Liver (tissue), 9 donors: Measurements from ENCODE around the gene GPR55. TPM values are rescaled to one million over a fixed set of nuclear protein-coding genes. Genes with fewer than 3 reads are reported as not detected.

Source experiments
- DNase-seq: peaks from one replicate; pipeline ENCODE4 v3.0.0-alpha.2; 2017; ENCODE audit warnings: low spot score
- H3K27ac ChIP-seq, 2 donors: one replicate each; pipeline ENCODE4 v1.7.0; 2013; ENCODE audit warnings: inconsistent platforms in 2 of 2, low read length in 2 of 2, control low read depth in 1 of 2, low read depth in 1 of 2, mild to moderate bottlenecking in 1 of 2
- H3K27me3 ChIP-seq, 4 donors: one replicate each; pipeline versions ENCODE4 v1.6.1 to v1.7.0; 2013; ENCODE audit warnings: low read length in 3 of 4, inconsistent platforms in 1 of 4, mild to moderate bottlenecking in 1 of 4, moderate library complexity in 1 of 4; ENCODE audit not compliant: control insufficient read depth in 4 of 4, insufficient read depth in 4 of 4
- H3K36me3 ChIP-seq, 4 donors: one replicate each; pipeline versions ENCODE4 v1.6.1 to v1.7.0; 2013; ENCODE audit warnings: low read length in 3 of 4, mild to moderate bottlenecking in 3 of 4, low read depth in 1 of 4, moderate library complexity in 1 of 4; ENCODE audit not compliant: control insufficient read depth in 4 of 4, insufficient read depth in 3 of 4
- H3K4me1 ChIP-seq, 4 donors: one replicate each; pipeline versions ENCODE4 v1.6.1 to v1.7.0; 2013; ENCODE audit warnings: low read length in 3 of 4, mild to moderate bottlenecking in 3 of 4, moderate library complexity in 1 of 4; ENCODE audit not compliant: control insufficient read depth in 4 of 4, insufficient read depth in 4 of 4
- H3K4me3 ChIP-seq, 3 donors: one replicate each; pipeline versions ENCODE4 v1.6.1 to v1.7.0; 2013; ENCODE audit warnings: low read length in 3 of 3, control low read depth in 1 of 3, low read depth in 1 of 3, mild to moderate bottlenecking in 1 of 3
- H3K9ac ChIP-seq, 2 donors: one replicate each; pipeline ENCODE4 v1.7.0; 2013; ENCODE audit warnings: low read length in 2 of 2, mild to moderate bottlenecking in 2 of 2, moderate library complexity in 2 of 2, control low read depth in 1 of 2, low read depth in 1 of 2
- H3K9me3 ChIP-seq, 4 donors: one replicate each; pipeline versions ENCODE4 v1.6.1 to v1.7.0; 2013; ENCODE audit warnings: low read length in 3 of 4; ENCODE audit not compliant: control insufficient read depth in 4 of 4
- ATF3 ChIP-seq: IDR thresholded peaks from 2 replicates; pipeline ENCODE4 v1.6.1; 2016; ENCODE audit warnings: antibody characterized with exemption
- CTCF ChIP-seq: fragments of 150-350 bp; IDR thresholded peaks from 2 replicates; pipeline ENCODE4 v1.5.1; 2017; ENCODE audit warnings: improper control_type of control experiment, low read depth, low read length; ENCODE audit not compliant: missing input control
- EGR1 ChIP-seq, 2 donors: IDR thresholded peaks; 2 replicates each; pipeline ENCODE4 v1.6.1; 2016 to 2018; ENCODE audit warnings: antibody characterized with exemption in 2 of 2, low read depth in 2 of 2
- FOXA1 ChIP-seq: IDR thresholded peaks from 2 replicates; pipeline ENCODE4 v1.6.1; 2016; ENCODE audit warnings: antibody characterized with exemption
- FOXA2 ChIP-seq: IDR thresholded peaks from 2 replicates; pipeline ENCODE4 v1.6.1; 2016; ENCODE audit warnings: antibody characterized with exemption
- GABPA ChIP-seq, 2 donors: IDR thresholded peaks in 1 of 2; conservative IDR thresholded peaks in 1 of 2; 2 replicates each; pipeline ENCODE4 v1.6.1; 2016; ENCODE audit warnings: antibody characterized with exemption in 2 of 2, mild to moderate bottlenecking in 1 of 2, moderate library complexity in 1 of 2
- HNF4A ChIP-seq, 2 donors: conservative IDR thresholded peaks; 2 replicates each; pipeline ENCODE4 v1.6.1; 2016; ENCODE audit warnings: antibody characterized with exemption in 2 of 2, mild to moderate bottlenecking in 2 of 2
- HNF4G ChIP-seq: IDR thresholded peaks from 2 replicates; pipeline ENCODE4 v1.6.1; 2016; ENCODE audit warnings: antibody characterized with exemption
- JUND ChIP-seq, 2 donors: IDR thresholded peaks; 2 replicates each; pipeline ENCODE4 v1.6.1; 2016; ENCODE audit warnings: antibody characterized with exemption in 2 of 2
- MAX ChIP-seq: IDR thresholded peaks from 2 replicates; pipeline ENCODE4 v1.6.1; 2016; ENCODE audit warnings: antibody characterized with exemption
- NR2F2 ChIP-seq: IDR thresholded peaks from 2 replicates; pipeline ENCODE4 v1.6.1; 2016; ENCODE audit warnings: antibody characterized with exemption
- RAD21 ChIP-seq, 2 donors: IDR thresholded peaks; 2 replicates each; pipeline ENCODE4 v1.6.1; 2016; ENCODE audit warnings: antibody characterized with exemption in 2 of 2, mild to moderate bottlenecking in 2 of 2
- REST ChIP-seq: IDR thresholded peaks from 2 replicates; pipeline ENCODE4 v1.6.1; 2016; ENCODE audit warnings: antibody characterized with exemption, mild to moderate bottlenecking
- RXRA ChIP-seq, 2 donors: IDR thresholded peaks; 2 replicates each; pipeline ENCODE4 v1.6.1; 2017 to 2018; ENCODE audit warnings: antibody characterized with exemption in 2 of 2, mild to moderate bottlenecking in 1 of 2
- SP1 ChIP-seq: IDR thresholded peaks from 2 replicates; pipeline ENCODE4 v1.6.1; 2018; ENCODE audit warnings: antibody characterized with exemption, mild to moderate bottlenecking
- TAF1 ChIP-seq: conservative IDR thresholded peaks from 2 replicates; pipeline ENCODE4 v1.6.1; 2016; ENCODE audit warnings: antibody characterized with exemption, mild to moderate bottlenecking
- YY1 ChIP-seq: IDR thresholded peaks from 2 replicates; pipeline ENCODE4 v1.6.1; 2016; ENCODE audit warnings: antibody characterized with exemption, mild to moderate bottlenecking
- WGBS: extraction: QIAGEN DNeasy Blood & Tissue Kit; methylation state at CpG from one replicate; pipeline ENCODE4 v1.1.7; 2013; 5-methylcytosine and 5-hydroxymethylcytosine counted together
- polyA plus RNA-seq, 2 donors: library from polyadenylated mRNA; stranded (reverse) in 1 of 2; unstranded in 1 of 2; fragments of 200-250 nt in 1 of 2; fragments of >200 nt in 1 of 2; fragmentation: Nextera tagmentation in 1 of 2; extraction: Ambion mirVana in 1 of 2; gene quantifications; one replicate each; pipeline versions ENCODE4 v1.2.1 to v1.2.3, GENCODE V29; 2013 to 2015
- total RNA-seq, 2 donors: library from RNA; depleted of rRNA; stranded (reverse); fragments of >200 nt; gene quantifications; one replicate each; pipeline ENCODE4 v1.2.3, GENCODE V29; 2014
- TF ChIP-seq, protein P1 (sequence below): IDR thresholded peaks from 2 replicates; pipeline ENCODE4 v1.6.1; 2016; ENCODE audit warnings: antibody characterized with exemption
- donor health status: healthy.
- donor health status: healthy.
- donor health status: healthy.
- donor health status: healthy.
- donor health status: healthy.

The GPR55 gene
- total and polyA plus RNA-seq, 4 donors: 0.05 to 0.17 (median 0.10) TPM; not detected in 1

DNA sequence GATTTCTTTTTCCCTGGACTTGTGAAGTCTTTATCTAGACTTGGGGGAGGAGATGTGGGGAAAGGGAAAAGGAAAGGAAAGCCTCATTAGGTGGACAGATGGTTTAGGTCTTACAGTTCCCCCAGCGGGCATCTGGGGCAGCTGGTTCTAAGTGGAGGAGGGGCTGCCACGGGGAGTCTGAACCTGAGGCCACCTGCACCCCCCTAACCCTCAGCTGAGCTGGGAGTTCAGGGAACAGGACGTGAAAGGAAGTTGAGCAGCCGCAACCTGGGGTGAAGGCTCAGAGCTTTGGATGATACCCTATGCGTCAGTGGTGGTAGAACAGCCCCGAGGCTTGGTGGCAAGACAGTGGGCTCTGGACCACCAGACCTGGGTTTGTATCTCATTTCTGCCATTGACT is 33.5 kb downstream of the GPR55 start:
- Histone ChIP-seq H3K4me1 (no peaks in the 10 kb centered on the region), H3K27ac (no peak overlapping the region), H3K4me3 (no peak overlapping the region), H3K9me3 (peaks cover 0 to 4% (median 3%) of the 10 kb centered on the region in 4 donors), H3K36me3 (no peaks in the 10 kb centered on the region), H3K27me3 (no peaks in the 10 kb centered on the region), H3K9ac (no peak overlapping the region)
- WGBS: 62% methylated on average over 6 of the region's 6 CpGs
- DNase-seq: no peak
- TF ChIP-seq FOXA1 (no peak), CTCF (no peak), RAD21 (IDR thresholded peaks at IDR 0.05) (no peak), JUND (IDR thresholded peaks at IDR 0.05) (no peak), YY1 (no peak), NR2F2 (no peak), REST (no peak), HNF4A (conservative IDR thresholded peaks at IDR 0.05) (no peak), SP1 (no peak), MAX (no peak), FOXA2 (no peak), EGR1 (IDR thresholded peaks at IDR 0.05; ENCODE audit: low read depth in 2 of 2) (no peak), HNF4G (no peak), ATF3 (no peak)
- TF ChIP-seq, protein P1, sequence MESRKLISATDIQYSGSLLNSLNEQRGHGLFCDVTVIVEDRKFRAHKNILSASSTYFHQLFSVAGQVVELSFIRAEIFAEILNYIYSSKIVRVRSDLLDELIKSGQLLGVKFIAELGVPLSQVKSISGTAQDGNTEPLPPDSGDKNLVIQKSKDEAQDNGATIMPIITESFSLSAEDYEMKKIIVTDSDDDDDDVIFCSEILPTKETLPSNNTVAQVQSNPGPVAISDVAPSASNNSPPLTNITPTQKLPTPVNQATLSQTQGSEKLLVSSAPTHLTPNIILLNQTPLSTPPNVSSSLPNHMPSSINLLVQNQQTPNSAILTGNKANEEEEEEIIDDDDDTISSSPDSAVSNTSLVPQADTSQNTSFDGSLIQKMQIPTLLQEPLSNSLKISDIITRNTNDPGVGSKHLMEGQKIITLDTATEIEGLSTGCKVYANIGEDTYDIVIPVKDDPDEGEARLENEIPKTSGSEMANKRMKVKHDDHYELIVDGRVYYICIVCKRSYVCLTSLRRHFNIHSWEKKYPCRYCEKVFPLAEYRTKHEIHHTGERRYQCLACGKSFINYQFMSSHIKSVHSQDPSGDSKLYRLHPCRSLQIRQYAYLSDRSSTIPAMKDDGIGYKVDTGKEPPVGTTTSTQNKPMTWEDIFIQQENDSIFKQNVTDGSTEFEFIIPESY: no peak

DNA sequence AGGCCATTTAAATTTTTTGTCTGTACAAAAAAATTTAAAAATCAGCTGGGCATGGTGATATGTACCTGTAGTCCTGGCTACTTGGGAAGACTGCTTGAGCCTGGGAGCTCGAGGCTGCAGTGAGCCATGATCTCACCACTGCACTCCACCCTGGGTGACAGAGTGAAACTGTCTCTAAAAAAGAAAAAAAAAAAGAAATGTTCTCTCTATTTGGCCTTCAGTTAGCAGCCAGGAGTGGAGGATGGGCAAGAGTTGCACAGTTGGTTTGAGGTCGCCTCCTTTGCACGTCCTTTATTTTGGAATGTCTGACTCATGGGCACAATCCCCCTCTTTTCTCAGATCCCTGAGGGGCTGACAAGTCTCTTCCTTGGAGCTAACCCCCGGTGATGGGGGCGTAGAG is 34.0 kb downstream of the GPR55 start:
- WGBS: 53% methylated on average over 5 of the region's 5 CpGs
- no peaks in the 10 kb centered on the region for H3K36me3 ChIP-seq
- DNase-seq: no peak
- no peak overlapping the region for H3K9ac ChIP-seq
- no peaks in the 10 kb centered on the region for H3K4me1 ChIP-seq
- peaks cover 0 to 4% (median 3%) of the 10 kb centered on the region in 4 donors for H3K9me3 ChIP-seq
- no peak overlapping the region for H3K4me3 ChIP-seq
- H3K27ac ChIP-seq: no peak overlapping the region
- H3K27me3 ChIP-seq: no peaks in the 10 kb centered on the region
- TF ChIP-seq JUND (IDR thresholded peaks at IDR 0.05): no peak
- TF ChIP-seq NR2F2: no peak
- no peak for TF ChIP-seq HNF4G
- TF ChIP-seq FOXA2: no peak
- no peak for TF ChIP-seq TAF1
- no peak for TF ChIP-seq GABPA (IDR thresholded peaks at IDR 0.05 in 1 of 2, conservative IDR thresholded peaks at IDR 0.05 in 1 of 2)
- no peak for TF ChIP-seq FOXA1
- TF ChIP-seq ATF3: no peak
- TF ChIP-seq RXRA (IDR thresholded peaks at IDR 0.05): no peak
- no peak for TF ChIP-seq RAD21 (IDR thresholded peaks at IDR 0.05)
- TF ChIP-seq EGR1 (IDR thresholded peaks at IDR 0.05; ENCODE audit: low read depth in 2 of 2): no peak
- TF ChIP-seq, protein P1: no peak
- no peak for TF ChIP-seq SP1
- no peak for TF ChIP-seq MAX
